Right lobe of liver (tissue), 6 donors: ENCODE results near the gene METTL24. TPM values are rescaled to one million over a fixed set of nuclear protein-coding genes. Genes with fewer than 3 reads are reported as not detected.

ENCODE experiments used
- ATAC-seq, 4 donors: fragments of 200-7000 bp; cut with Tn5 transposase; one replicate each; pipeline ENCODE4 v1.9.1; 2020; ENCODE audit warnings: mild to moderate bottlenecking in 4 of 4, moderate library complexity in 4 of 4
- DNase-seq, 3 donors: peaks; one replicate each; pipeline ENCODE4 v3.0.0-alpha.2; 2020
- H3K27ac ChIP-seq, 3 donors: fragments of 200-600 bp; one replicate each; pipeline ENCODE4 v1.8.0; 2022
- H3K27me3 ChIP-seq, 2 donors: fragments of 200-600 bp; one replicate each; pipeline ENCODE4 v1.8.0; 2022
- H3K36me3 ChIP-seq, 4 donors: fragments of 200-600 bp; sonication (generic) in 1 of 4; one replicate each; pipeline versions ENCODE4 v1.5.1 to v1.8.0; 2017 to 2022; ENCODE audit warnings: control low read depth in 1 of 4
- H3K4me1 ChIP-seq, 4 donors: fragments of 200-600 bp; sonication (generic) in 1 of 4; one replicate each; pipeline versions ENCODE4 v1.5.1 to v1.8.0; 2017 to 2022; ENCODE audit warnings: control low read depth in 1 of 4
- H3K4me3 ChIP-seq, 3 donors: fragments of 200-600 bp; one replicate each; pipeline ENCODE4 v1.8.0; 2022
- H3K9me3 ChIP-seq, 4 donors: fragments of 200-600 bp; sonication (generic) in 1 of 4; one replicate each; pipeline versions ENCODE4 v1.5.1 to v1.8.0; 2017 to 2022; ENCODE audit warnings: control low read depth in 1 of 4
- POLR2A ChIP-seq: fragments of 450-650 bp; IDR thresholded peaks from one replicate; pipeline ENCODE4 v1.6.1; 2017; ENCODE audit warnings: antibody characterized with exemption, mild to moderate bottlenecking
- WGBS: methylation state at CpG from one replicate; pipeline ENCODE4 v1.1.6; 2018; ENCODE audit warnings: low coverage, low lambda C conversion rate; ENCODE audit not compliant: insufficient coverage; ENCODE audit errors: missing lambda C conversion rate; 5-methylcytosine and 5-hydroxymethylcytosine counted together
- intact Hi-C, 2 donors: fragments of 100-400 bp; cut with DNase I; formaldehyde crosslinking; loops; one replicate each; pipeline versions ENCODE4 v1.11.2 to v1.14.1; 2022
- total RNA-seq, 6 experiments: library from RNA; depleted of rRNA in 2 of 6; stranded (reverse); fragments of >200 nt in 2 of 6; fragmentation: NEBNext Ultra II Directional in 3 of 6; extraction: Animal tissue kit (Norgen Biotek cat#: 25700) in 3 of 6; gene quantifications; one replicate each; pipeline versions ENCODE4 v1.1.0 to v1.2.4, GENCODE V29; 2016 to 2023
- TF ChIP-seq, protein P1 (sequence below), 4 donors: fragments of 200-600 bp in 3 of 4; fragments of 450-650 bp in 1 of 4; IDR thresholded peaks; one replicate each; pipeline versions ENCODE4 v1.5.1 to v1.8.0; 2016 to 2022; ENCODE audit warnings: antibody characterized with exemption in 4 of 4, mild to moderate bottlenecking in 2 of 4
- donor health status: DM: no; HTN: yes; CAD: no.
- donor health status: DM: no; HTN: no; CAD: no.
- donor health status: DM: no; HTN: no; CAD: no.
- donor health status: DM: no; HTN: yes; CAD: no.
- donor health status: DM: no; HTN: yes; CAD: no.

Gene METTL24
- total RNA-seq, 6 experiments from 2014 or later = 0.37 to 1.0 (median 0.57) TPM

DNA sequence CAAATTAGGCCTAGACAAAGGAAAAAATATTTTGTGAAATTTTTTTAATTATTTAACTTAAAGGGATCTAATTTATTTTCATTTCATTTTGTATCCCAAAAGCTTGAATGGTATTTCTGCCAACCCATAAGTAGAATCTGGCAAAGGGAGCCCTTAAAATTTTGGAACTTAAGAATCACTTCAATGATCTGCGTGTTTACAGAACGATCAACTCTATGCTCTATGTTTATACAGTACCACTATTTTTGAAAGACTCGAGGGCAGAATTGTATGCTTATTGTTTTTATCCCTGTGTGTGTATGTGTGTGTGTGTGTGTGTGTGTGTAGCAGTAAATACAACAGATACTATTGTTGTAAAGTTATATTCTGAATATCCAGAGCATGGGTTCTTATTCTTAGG, 39.2 kb downstream of the METTL24 start:
- ATAC-seq = no peak
- Histone ChIP-seq H3K27ac (no peak overlapping the region), H3K36me3 (no peaks in the 10 kb centered on the region), H3K9me3 (no peaks in the 10 kb centered on the region), H3K4me1 (no peaks in the 10 kb centered on the region), H3K4me3 (no peak overlapping the region), H3K27me3 (no peaks in the 10 kb centered on the region)
- no peak for TF ChIP-seq POLR2A
- TF ChIP-seq, protein P1, sequence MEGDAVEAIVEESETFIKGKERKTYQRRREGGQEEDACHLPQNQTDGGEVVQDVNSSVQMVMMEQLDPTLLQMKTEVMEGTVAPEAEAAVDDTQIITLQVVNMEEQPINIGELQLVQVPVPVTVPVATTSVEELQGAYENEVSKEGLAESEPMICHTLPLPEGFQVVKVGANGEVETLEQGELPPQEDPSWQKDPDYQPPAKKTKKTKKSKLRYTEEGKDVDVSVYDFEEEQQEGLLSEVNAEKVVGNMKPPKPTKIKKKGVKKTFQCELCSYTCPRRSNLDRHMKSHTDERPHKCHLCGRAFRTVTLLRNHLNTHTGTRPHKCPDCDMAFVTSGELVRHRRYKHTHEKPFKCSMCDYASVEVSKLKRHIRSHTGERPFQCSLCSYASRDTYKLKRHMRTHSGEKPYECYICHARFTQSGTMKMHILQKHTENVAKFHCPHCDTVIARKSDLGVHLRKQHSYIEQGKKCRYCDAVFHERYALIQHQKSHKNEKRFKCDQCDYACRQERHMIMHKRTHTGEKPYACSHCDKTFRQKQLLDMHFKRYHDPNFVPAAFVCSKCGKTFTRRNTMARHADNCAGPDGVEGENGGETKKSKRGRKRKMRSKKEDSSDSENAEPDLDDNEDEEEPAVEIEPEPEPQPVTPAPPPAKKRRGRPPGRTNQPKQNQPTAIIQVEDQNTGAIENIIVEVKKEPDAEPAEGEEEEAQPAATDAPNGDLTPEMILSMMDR (IDR thresholded peaks at IDR 0.05) = no peak
- WGBS = 93% methylated on average over 3 of the region's 3 CpGs
- DNase-seq = no peak
- intact Hi-C loops = no loop called here

DNA sequence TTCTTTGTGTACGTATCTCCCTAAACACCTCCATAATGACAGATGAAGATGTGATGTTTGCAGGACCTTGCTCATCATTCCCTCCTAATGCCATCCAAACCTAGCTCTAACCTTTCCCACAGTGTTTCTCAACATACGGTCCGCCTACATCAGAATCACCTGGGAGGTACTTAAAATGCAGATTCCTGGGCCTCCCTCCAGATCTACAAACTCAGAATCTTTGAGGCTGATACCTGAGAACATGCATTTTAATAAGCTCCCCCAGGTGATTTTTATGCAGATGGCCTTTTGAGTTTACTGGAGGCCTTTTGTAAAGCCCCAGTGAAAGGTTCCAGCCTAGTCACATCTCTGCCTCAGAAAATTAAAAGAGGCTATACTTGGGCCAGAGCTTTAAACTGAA, 40.5 kb downstream of the METTL24 start:
- Histone ChIP-seq H3K27me3 (no peaks in the 10 kb centered on the region), H3K4me1 (no peaks in the 10 kb centered on the region), H3K4me3 (no peak overlapping the region), H3K36me3 (no peaks in the 10 kb centered on the region), H3K9me3 (no peaks in the 10 kb centered on the region), H3K27ac (no peak overlapping the region)
- ATAC-seq (no peak), DNase-seq (no peak)
- no peak for TF ChIP-seq POLR2A
- TF ChIP-seq, protein P1 (IDR thresholded peaks at IDR 0.05) = no peak
- intact Hi-C loops = no loop called here
- 75% methylated on average over 2 of the region's 3 CpGs for WGBS

DNA sequence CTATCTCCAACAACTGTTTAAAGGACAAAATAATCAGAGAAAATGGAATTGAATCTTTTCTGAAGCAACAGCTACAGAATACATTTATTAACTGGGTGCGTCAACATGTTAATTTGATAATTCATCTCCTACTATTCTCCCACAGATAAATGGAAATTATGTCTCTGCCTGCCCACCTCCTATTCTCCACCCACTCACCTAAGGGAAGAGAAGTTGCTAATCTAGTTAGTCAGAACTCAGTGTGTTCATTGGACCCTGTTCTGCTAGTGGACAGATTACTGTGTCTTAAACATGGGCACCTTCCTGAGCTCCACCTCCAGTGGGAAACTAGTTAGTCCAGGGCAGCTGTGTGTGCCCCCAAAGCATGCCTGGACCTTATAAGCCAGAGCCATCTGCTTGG, 41.0 kb downstream of the METTL24 start:
- Histone ChIP-seq H3K4me3 (no peak overlapping the region), H3K36me3 (no peaks in the 10 kb centered on the region), H3K4me1 (no peaks in the 10 kb centered on the region), H3K27ac (no peak overlapping the region), H3K27me3 (no peaks in the 10 kb centered on the region), H3K9me3 (no peaks in the 10 kb centered on the region)
- intact Hi-C loops = no loop called here
- ATAC-seq (no peak), DNase-seq (no peak)
- 100% methylated on average over 1 of the region's 1 CpG for WGBS
- TF ChIP-seq POLR2A = no peak
- TF ChIP-seq, protein P1 (IDR thresholded peaks at IDR 0.05) = no peak

DNA sequence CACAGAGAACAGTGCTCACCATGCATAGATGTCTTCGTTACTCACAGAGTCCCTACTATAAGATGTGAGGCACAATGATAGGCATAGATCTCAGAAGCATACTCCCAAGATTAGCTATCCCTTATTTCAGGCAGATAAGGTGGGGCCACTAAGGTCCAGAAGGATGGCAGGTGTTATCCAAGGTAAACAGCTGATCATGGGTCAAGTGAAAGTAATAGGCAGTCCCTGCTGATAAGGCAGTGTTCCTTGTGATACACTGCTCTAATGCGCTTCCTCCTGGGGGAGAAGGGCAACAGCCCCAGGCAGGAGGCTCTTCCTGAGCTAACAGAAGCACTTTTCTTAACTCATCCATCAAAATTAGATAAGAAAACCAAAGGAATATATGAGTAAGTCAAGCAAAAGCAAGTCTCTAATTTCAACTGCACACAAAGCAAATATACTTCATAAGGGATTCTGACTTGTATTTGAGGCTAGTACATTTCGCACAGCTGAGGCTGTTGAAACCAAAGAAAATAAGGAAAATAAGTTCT, 42.2 kb downstream of the METTL24 start:
- TF ChIP-seq POLR2A = no peak
- TF ChIP-seq, protein P1 (IDR thresholded peaks at IDR 0.05) = no peak
- H3K9me3 ChIP-seq = no peaks in the 10 kb centered on the region
- H3K27ac ChIP-seq = no peak overlapping the region
- WGBS = 90% methylated on average over 2 of the region's 3 CpGs
- H3K27me3 ChIP-seq = no peaks in the 10 kb centered on the region
- no peaks in the 10 kb centered on the region for H3K4me1 ChIP-seq
- H3K36me3 ChIP-seq = no peaks in the 10 kb centered on the region
- ATAC-seq (no peak), DNase-seq (no peak)
- no peak overlapping the region for H3K4me3 ChIP-seq
- intact Hi-C loops = no loop called here
